Activated gamma-delta T cell treated with Interleukin-2 at 50 U/mL for 16 hours (primary cell): ENCODE results near the gene ARAP2.
A peak's percentile ranks its signal among the peaks of the same experiment; 100 is the strongest.

Experiments
- DNase-seq: peaks from one replicate; pipeline ENCODE4 v3.0.0-alpha.2; 2020

The ARAP2 gene

GRCh38 chr4:36218121-36218520, 26.2 kb downstream of the ARAP2 start:
- no peak for DNase-seq

- no peak for DNase-seq
Measured at GRCh38 chr4:36215627-36216026, 28.7 kb downstream of the ARAP2 start.

- no peak for DNase-seq
Measured at GRCh38 chr4:36214735-36215485, 29.4 kb downstream of the ARAP2 start.

- DNase-seq = no peak
Measured at GRCh38 chr4:36213977-36214376, 30.3 kb downstream of the ARAP2 start.

- DNase-seq = no peak
Measured at GRCh38 chr4:36211084-36211483, 33.2 kb downstream of the ARAP2 start.

- no peak for DNase-seq
Measured at GRCh38 chr4:36209941-36210649, 34.2 kb downstream of the ARAP2 start.

- peak; percentile 51 for DNase-seq
Measured at GRCh38 chr4:36208893-36209473, 35.3 kb downstream of the ARAP2 start.

GRCh38 chr4:36207831-36208520, 36.3 kb downstream of the ARAP2 start:
- DNase-seq = no peak

GRCh38 chr4:36207367-36207766, 36.9 kb downstream of the ARAP2 start:
- no peak for DNase-seq

GRCh38 chr4:36206603-36207311, 37.6 kb downstream of the ARAP2 start:
- DNase-seq = no peak

GRCh38 chr4:36206012-36206411, 38.3 kb downstream of the ARAP2 start:
- no peak for DNase-seq

GRCh38 chr4:36198861-36199260, 45.5 kb downstream of the ARAP2 start:
- no peak for DNase-seq

GRCh38 chr4:36198068-36198808, 46.1 kb downstream of the ARAP2 start:
- no peak for DNase-seq

GRCh38 chr4:36197501-36197900, 46.8 kb downstream of the ARAP2 start:
- DNase-seq = no peak

- DNase-seq = no peak
Measured at GRCh38 chr4:36196145-36196913, 48.0 kb downstream of the ARAP2 start.

- DNase-seq = no peak
Measured at GRCh38 chr4:36192922-36193321, 51.4 kb downstream of the ARAP2 start.

- peak; percentile 20 for DNase-seq
Measured at GRCh38 chr4:36189511-36190226, 54.6 kb downstream of the ARAP2 start.

- no peak for DNase-seq
Measured at GRCh38 chr4:36187723-36188333, 56.5 kb downstream of the ARAP2 start.

GRCh38 chr4:36183665-36184393, 60.5 kb downstream of the ARAP2 start:
- DNase-seq = no peak
